ENCODE data around the gene ANKRD53. TPM values are rescaled to one million over a fixed set of nuclear protein-coding genes. Genes with fewer than 3 reads are reported as not detected.
"Not testable (repeated sequence)": the region's sequence is repeated elsewhere in the genome, so short reads cannot be mapped to it uniquely, and the experiment has no call there.

Gene ANKRD53
- total and polyA plus RNA-seq, 7 experiments from 2014 or later = 0.21 to 1.5 (median 0.63) TPM; not detected in 3

- Histone ChIP-seq H3K27ac (ENCODE audit: low read depth, low read length) (peak within 1 kb of the TSS; percentile 88), H3K4me1 (ENCODE audit: control insufficient read depth in 2 of 2, insufficient read depth in 2 of 2, low read length in 2 of 2) (peaks cover 19 to 21% of the 10 kb centered on the region in 2 donors), H3K9me3 (ENCODE audit: control insufficient read depth in 2 of 3, low read length in 3 of 3) (no peaks in the 10 kb centered on the region), H3K27me3 (ENCODE audit: control insufficient read depth in 2 of 2, insufficient read depth in 2 of 2, low read length in 2 of 2) (no peaks in the 10 kb centered on the region), H3K36me3 (ENCODE audit: control insufficient read depth in 2 of 3, insufficient read depth in 3 of 3, low read length in 3 of 3) (peaks cover 0 to 25% (median 7%) of the 10 kb centered on the region in 3 experiments), H3K4me3 (ENCODE audit: low read length) (peak within 1 kb of the TSS; percentile 92)
- ChIA-PET CTCF (no interaction called here), POLR2A (interaction anchor here (0.6 to 1.0 kb wide), 2 partner anchors 9 to 10 kb away, joined by 3 read pairs; no protein-coding TSS in a partner anchor)
- intact Hi-C loops (cut with micrococcal nuclease) = loop anchor here (1.0 to 10.0 kb wide), 15 partner anchors 10 to 1170 kb away; partner anchors contain the start of genes FAM136A (in 2 of the 2), MCEE (in 2 of the 2), MPHOSPH10 (in 2 of the 2) and NAGK (in 2 of the 2)
- Mint-ChIP-seq H3K27me3 (no peaks in the 10 kb centered on the region), H3K36me3 (peaks cover 0 to 15% (median 5%) of the 10 kb centered on the region in 5 donors), H3K9me3 (no peaks in the 10 kb centered on the region), H3K4me1 (peaks cover 23 to 44% (median 36%) of the 10 kb centered on the region in 7 donors), H3K27ac (peak within 1 kb of the TSS; percentile 88 to 99 (median 96)), H3K4me3 (peak within 1 kb of the TSS; percentile 95 to 100 (median 98))
- ATAC-seq (peak; percentile 98), DNase-seq (peak; percentile 81 to 97 (median 88))
These were observed 16.4 kb downstream of the ANKRD53 start, which contains the start of gene TEX261 for GRCh38 chr2:70994699-70995425. Gene TEX261, minus strand, starts transcription at chr2:70994873. Its CDS starts 116 bp downstream, at chr2:70994757.

- peak in 8 of 9 donors; percentile 52 to 75 (median 67) for DNase-seq
- CTCF ChIA-PET = no interaction called here
- H3K27ac Mint-ChIP-seq = peak overlapping the region; percentile 77 to 95 (median 89)
These were observed 16.9 kb downstream of the ANKRD53 start for GRCh38 chr2:70995426-70995729.

GRCh38 chr2:70998885-70999284 lies 20.5 kb downstream of the ANKRD53 start:
- H3K9me3 ChIP-seq (ENCODE audit: control insufficient read depth in 2 of 3, low read length in 3 of 3); H3K27ac ChIP-seq (ENCODE audit: low read depth, low read length); H3K36me3 ChIP-seq (ENCODE audit: control insufficient read depth in 2 of 3, insufficient read depth in 3 of 3, low read length in 3 of 3); H3K27me3 Mint-ChIP-seq; DNase-seq; H3K4me3 ChIP-seq (ENCODE audit: low read length); POLR2A ChIA-PET; ATAC-seq; H3K9me3 Mint-ChIP-seq; H3K36me3 Mint-ChIP-seq; H3K27me3 ChIP-seq (ENCODE audit: control insufficient read depth in 2 of 2, insufficient read depth in 2 of 2, low read length in 2 of 2); H3K27ac Mint-ChIP-seq: not testable (repeated sequence)
- intact Hi-C loops (cut with micrococcal nuclease) = loop anchor here (5.0 to 10.0 kb wide), 4 partner anchors 228 to 1174 kb away; partner anchors contain the start of genes FAM136A (in 1 of the 2), GMCL1 (in 1 of the 2), PAIP2B (in 1 of the 2) and ZNF638 (in 1 of the 2)
- H3K4me1 ChIP-seq (ENCODE audit: control insufficient read depth in 2 of 2, insufficient read depth in 2 of 2, low read length in 2 of 2) = peaks cover 15 to 17% of the 10 kb centered on the region in 2 donors
- Mint-ChIP-seq H3K4me1 (peaks cover 11 to 38% (median 21%) of the 10 kb centered on the region in 7 donors), H3K4me3 (peak overlapping the region in 1 of 10 donors; percentile 4)
- CTCF ChIA-PET = interaction anchor here (1.2 to 1.4 kb wide), 2 partner anchors 10 to 38 kb away, joined by 5 read pairs; no protein-coding TSS in a partner anchor

More at GRCh38 chr2:70995426-70995729, 16.9 kb downstream of the ANKRD53 start:
- Histone ChIP-seq H3K4me1 (ENCODE audit: control insufficient read depth in 2 of 2, insufficient read depth in 2 of 2, low read length in 2 of 2) (peaks cover 19 to 21% of the 10 kb centered on the region in 2 donors), H3K9me3 (ENCODE audit: control insufficient read depth in 2 of 3, low read length in 3 of 3) (no peaks in the 10 kb centered on the region), H3K27ac (ENCODE audit: low read depth, low read length) (peak overlapping the region; percentile 73), H3K4me3 (ENCODE audit: low read length) (peak overlapping the region; percentile 92), H3K36me3 (ENCODE audit: control insufficient read depth in 2 of 3, insufficient read depth in 3 of 3, low read length in 3 of 3) (peaks cover 0 to 20% (median 2%) of the 10 kb centered on the region in 3 experiments), H3K27me3 (ENCODE audit: control insufficient read depth in 2 of 2, insufficient read depth in 2 of 2, low read length in 2 of 2) (no peaks in the 10 kb centered on the region)
- Mint-ChIP-seq H3K27me3 (no peaks in the 10 kb centered on the region), H3K4me3 (peak overlapping the region; percentile 87 to 100 (median 94)), H3K4me1 (peaks cover 23 to 47% (median 37%) of the 10 kb centered on the region in 7 donors), H3K36me3 (peaks cover 0 to 15% (median 5%) of the 10 kb centered on the region in 5 donors), H3K9me3 (no peaks in the 10 kb centered on the region)
- intact Hi-C loops (cut with micrococcal nuclease) = loop anchor here (1.0 to 10.0 kb wide), 14 partner anchors 10 to 1171 kb away; partner anchors contain the start of genes FAM136A (in 2 of the 2), MCEE (in 2 of the 2), MPHOSPH10 (in 2 of the 2) and NAGK (in 2 of the 2)
- ATAC-seq = peak; percentile 62
- POLR2A ChIA-PET = no interaction called here

- ChIA-PET POLR2A (no interaction called here), CTCF (interaction anchor here (1.2 kb wide), 1 partner anchor 38 kb away, joined by 5 read pairs; no protein-coding TSS in a partner anchor)
- no peak overlapping the region for H3K27ac ChIP-seq (ENCODE audit: low read depth, low read length)
- no peak overlapping the region for H3K4me3 ChIP-seq (ENCODE audit: low read length)
- H3K36me3 ChIP-seq (ENCODE audit: control insufficient read depth in 2 of 3, insufficient read depth in 3 of 3, low read length in 3 of 3) = peaks cover 0 to 2% (median 0%) of the 10 kb centered on the region in 3 experiments
- H3K4me3 Mint-ChIP-seq = peak overlapping the region in 2 of 10 donors; percentile 26 to 55
- intact Hi-C loops (cut with micrococcal nuclease) = loop anchor here (5.0 to 10.0 kb wide), 4 partner anchors 228 to 1175 kb away; partner anchors contain the start of genes FAM136A (in 1 of the 2), GMCL1 (in 1 of the 2), PAIP2B (in 1 of the 2) and ZNF638 (in 1 of the 2)
- H3K9me3 Mint-ChIP-seq = no peaks in the 10 kb centered on the region
- no peaks in the 10 kb centered on the region for H3K9me3 ChIP-seq (ENCODE audit: control insufficient read depth in 2 of 3, low read length in 3 of 3)
- peaks cover 0 to 3% (median 0%) of the 10 kb centered on the region in 5 donors for H3K27me3 Mint-ChIP-seq
- DNase-seq (no peak), ATAC-seq (no peak)
- H3K27me3 ChIP-seq (ENCODE audit: control insufficient read depth in 2 of 2, insufficient read depth in 2 of 2, low read length in 2 of 2) = no peaks in the 10 kb centered on the region
- H3K36me3 Mint-ChIP-seq = no peaks in the 10 kb centered on the region
- peaks cover 12 to 14% of the 10 kb centered on the region in 2 donors for H3K4me1 ChIP-seq (ENCODE audit: control insufficient read depth in 2 of 2, insufficient read depth in 2 of 2, low read length in 2 of 2)
- H3K27ac Mint-ChIP-seq = peak overlapping the region in 2 of 9 donors; percentile 25 to 72
- H3K4me1 Mint-ChIP-seq = peaks cover 7 to 36% (median 18%) of the 10 kb centered on the region in 7 donors
These were observed 20.9 kb downstream of the ANKRD53 start for GRCh38 chr2:70999362-70999761.

GRCh38 chr2:70999931-71000330 lies 21.5 kb downstream of the ANKRD53 start:
- H3K4me1 ChIP-seq (ENCODE audit: control insufficient read depth in 2 of 2, insufficient read depth in 2 of 2, low read length in 2 of 2) = peaks cover 12 to 14% of the 10 kb centered on the region in 2 donors
- H3K4me3 Mint-ChIP-seq; CTCF ChIA-PET; H3K27me3 Mint-ChIP-seq; ATAC-seq; H3K36me3 ChIP-seq (ENCODE audit: control insufficient read depth in 2 of 3, insufficient read depth in 3 of 3, low read length in 3 of 3); H3K9me3 Mint-ChIP-seq; H3K4me3 ChIP-seq (ENCODE audit: low read length); H3K36me3 Mint-ChIP-seq; H3K27me3 ChIP-seq (ENCODE audit: control insufficient read depth in 2 of 2, insufficient read depth in 2 of 2, low read length in 2 of 2); H3K9me3 ChIP-seq (ENCODE audit: control insufficient read depth in 2 of 3, low read length in 3 of 3); H3K27ac ChIP-seq (ENCODE audit: low read depth, low read length): not testable (repeated sequence)
- POLR2A ChIA-PET = interaction anchor here (2.0 kb wide), 1 partner anchor 68 kb away, joined by 10 read pairs; the partner anchor contains the start of gene NAGK
- Mint-ChIP-seq H3K27ac (peak overlapping the region in 1 of 9 donors; percentile 29), H3K4me1 (peaks cover 7 to 36% (median 18%) of the 10 kb centered on the region in 7 donors)
- peak in 1 of 9 donors; percentile 16 for DNase-seq
- intact Hi-C loops (cut with micrococcal nuclease) = loop anchor here (5.0 to 10.0 kb wide), 4 partner anchors 227 to 1175 kb away; partner anchors contain the start of genes FAM136A (in 1 of the 2), GMCL1 (in 1 of the 2), PAIP2B (in 1 of the 2) and ZNF638 (in 1 of the 2)
